Activated T-cell treated with anti-CD3 and anti-CD28 coated beads for 4 hours (primary cell): ENCODE results near the gene DNAH11.
"Not testable (repeated sequence)": the region's sequence is repeated elsewhere in the genome, so short reads cannot be mapped to it uniquely, and the experiment has no call there.

ENCODE experiments used
- DNase-seq: peaks from one replicate; pipeline ENCODE4 v3.0.0-alpha.2; 2020

Gene DNAH11

DNA sequence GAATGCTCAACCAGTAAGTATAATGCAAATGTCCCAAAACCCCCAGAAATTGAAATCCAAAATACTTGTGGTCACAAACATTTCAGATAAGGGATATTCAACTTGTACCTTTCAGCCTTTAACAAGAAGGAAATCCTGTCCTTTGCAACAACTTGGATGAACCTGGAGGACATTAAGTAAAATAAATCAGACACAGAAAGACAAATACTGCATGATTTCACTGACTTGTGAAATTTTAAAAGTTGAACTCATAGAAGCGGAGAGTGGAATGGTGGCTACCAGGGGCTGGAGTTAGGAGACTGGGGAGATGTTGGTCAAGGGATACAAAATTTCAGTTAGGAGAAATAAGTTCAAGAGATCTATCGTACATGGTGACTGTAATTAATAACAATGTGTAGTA lies 187.6 kb downstream of the DNAH11 start:
- DNase-seq, result no peak

DNA sequence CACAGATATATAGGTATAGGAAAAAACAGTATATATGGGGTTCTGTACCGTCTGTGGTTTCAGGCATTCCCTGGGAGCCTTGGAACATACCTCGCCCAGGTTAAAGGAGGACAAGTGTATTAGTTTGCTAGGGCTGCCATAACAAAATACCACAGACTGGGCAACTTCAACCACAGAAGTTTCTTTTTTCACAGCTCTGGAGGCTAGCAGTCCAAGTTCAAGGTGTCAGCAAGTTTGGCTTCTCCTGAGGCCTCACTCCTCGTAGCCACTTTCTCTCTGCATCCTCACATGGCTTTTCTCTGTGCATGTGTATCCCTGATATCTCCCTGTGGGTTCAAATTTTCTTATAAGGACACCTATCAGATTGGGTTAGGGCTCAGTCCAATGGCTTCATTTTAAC lies 189.1 kb downstream of the DNAH11 start:
- DNase-seq, result no peak

DNA sequence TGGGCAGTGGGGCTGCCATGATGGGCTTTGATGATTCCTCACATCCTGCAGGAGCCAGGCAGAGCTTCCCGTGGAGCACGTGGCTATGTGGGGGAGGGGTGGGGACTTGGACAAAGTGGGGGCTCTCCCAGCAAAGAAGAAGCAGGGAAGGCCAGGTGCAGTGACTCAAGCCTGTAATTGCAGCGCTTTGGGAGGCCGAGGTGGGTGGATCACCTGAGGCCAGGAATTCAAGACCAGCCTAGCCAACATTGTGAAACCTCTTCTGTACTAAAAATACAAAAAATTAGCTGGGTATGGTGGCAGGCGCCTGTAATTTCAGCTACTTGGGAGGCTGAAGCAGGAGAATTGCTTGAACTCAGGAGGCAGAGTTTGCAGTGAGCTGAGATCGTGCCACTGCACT lies 190.1 kb downstream of the DNAH11 start:
- DNase-seq, result not testable (repeated sequence)

DNA sequence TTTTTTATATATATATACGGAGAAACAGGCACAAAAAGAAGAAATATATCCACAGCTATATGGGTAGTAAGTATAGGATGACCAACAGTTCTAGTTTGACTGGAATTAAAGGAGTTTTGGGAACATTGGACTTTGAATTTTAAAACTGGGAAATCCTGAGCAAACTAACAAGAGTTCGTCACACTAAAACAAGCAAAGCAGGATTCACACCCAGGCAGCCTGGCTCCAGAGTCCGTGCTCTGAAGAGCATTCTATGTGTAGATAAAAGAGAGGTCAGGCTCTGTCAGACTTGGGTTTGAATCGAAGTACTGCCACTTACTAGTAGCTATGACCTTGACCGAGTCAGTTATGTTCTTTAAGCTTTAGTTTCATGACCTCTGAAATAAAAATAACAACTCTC lies 191.0 kb downstream of the DNAH11 start:
- DNase-seq, result no peak

DNA sequence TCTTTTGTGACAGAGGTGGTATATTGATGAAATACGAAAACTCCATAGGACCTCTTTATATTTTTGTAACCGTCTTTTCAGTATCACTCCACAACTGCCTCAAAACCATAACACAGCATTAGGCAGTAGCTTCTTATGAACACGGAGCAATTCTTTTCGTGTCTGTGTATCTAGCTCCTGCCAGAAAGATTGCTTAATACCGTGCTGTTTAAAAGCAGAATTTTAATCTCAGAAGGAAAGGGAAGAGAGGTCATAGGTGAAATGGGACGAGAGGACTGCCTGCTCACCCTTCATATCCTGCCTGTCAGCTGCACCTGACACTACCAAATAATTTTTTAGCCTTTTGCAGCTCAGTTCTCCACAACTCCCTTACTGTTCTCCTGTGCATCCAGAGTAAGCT lies 200.7 kb downstream of the DNAH11 start:
- DNase-seq, result no peak

DNA sequence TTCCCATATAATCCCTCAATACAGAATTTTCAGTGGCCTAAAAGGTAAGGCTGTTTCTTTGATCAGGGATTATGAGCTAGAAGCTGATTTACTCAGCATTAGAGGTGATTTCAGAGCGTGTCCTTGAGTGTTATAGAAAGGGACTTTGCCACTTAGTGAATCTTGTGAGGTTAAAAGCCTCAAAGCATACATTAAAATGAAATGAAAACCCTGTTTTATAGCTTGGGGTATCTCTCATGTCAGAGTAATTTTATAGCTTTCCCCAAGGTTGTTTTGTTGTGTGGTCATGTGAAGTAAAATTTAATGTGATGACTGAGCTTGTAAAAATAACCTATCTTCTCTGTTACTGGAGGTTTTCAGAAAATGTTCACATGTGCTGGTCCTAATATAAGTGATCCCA lies 204.1 kb downstream of the DNAH11 start:
- no peak for DNase-seq

DNA sequence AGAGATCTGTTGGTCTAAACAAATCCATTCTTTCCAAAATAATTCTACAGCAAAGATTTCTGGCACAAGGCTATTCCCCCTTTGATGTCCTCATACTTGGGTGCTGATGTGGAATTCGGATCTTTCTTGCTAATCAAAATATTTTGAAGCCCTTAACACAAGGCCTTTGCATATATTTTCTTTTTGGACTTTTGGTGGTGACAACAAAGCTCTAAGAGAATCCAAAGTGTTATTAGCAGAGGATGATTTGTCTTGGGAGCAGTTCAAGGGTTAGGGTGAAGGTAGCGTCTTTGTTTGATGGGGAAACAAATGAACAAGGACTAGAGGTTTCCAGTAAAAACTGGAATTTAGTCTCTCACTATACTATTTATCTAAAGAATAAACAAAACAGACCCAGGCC lies 205.0 kb downstream of the DNAH11 start:
- no peak for DNase-seq

DNA sequence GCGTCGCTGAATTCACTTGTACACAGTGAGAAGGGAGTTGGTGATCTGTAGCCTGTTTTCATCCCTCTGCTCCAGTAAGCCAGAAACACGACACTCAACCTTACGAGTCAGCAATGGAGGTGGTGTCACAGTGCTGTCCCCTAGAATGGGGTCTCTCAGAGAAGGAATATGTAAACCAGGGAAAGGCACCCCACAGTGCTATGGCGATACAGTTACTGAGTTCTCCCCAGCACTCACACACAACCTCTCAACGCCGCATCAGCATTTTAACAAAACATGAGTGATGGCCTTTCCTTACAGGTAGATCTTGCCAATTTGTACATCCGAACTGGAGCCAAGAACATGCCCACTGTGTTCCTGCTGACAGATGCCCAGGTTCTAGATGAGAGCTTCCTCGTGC lies 206.5 kb downstream of the DNAH11 start:
- no peak for DNase-seq

DNA sequence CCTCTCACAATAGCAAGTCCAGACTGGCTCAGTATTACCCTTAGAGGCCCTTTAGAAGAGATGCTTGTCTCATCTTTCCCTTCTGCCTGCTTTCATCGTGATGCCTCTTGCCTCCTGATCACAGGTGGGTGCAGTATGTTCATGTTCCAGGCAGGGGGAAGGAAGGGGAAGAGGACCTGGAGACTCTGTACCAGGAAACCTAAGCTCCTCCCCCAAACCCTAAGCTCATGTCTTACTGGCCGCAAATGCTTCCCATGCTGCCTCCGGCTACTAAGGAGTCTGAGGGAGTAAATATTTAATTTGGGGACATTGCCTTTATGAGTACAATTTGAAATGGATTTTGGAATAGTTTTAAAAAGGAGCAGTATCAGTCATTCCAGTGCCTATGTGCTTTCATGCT lies 210.2 kb downstream of the DNAH11 start:
- no peak for DNase-seq

DNA sequence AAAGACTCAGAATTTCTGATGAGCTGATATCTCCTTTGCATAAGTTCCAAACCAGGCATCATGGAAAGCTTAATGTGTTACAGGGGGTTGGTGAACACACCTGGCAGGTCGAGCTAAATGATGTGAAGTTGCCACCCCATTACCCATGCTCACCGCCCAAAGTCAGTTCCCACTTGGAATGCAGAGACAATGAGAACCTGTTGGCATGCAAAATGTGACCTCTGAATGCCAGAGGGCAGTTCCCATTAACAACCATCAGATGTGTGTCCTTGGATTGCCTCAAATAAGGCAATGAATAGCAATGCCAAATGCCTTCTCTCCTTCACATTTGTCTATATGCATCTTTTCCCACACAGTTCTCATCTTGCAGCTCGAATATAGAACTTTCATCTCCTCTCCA lies 212.1 kb downstream of the DNAH11 start:
- DNase-seq, result no peak

DNA sequence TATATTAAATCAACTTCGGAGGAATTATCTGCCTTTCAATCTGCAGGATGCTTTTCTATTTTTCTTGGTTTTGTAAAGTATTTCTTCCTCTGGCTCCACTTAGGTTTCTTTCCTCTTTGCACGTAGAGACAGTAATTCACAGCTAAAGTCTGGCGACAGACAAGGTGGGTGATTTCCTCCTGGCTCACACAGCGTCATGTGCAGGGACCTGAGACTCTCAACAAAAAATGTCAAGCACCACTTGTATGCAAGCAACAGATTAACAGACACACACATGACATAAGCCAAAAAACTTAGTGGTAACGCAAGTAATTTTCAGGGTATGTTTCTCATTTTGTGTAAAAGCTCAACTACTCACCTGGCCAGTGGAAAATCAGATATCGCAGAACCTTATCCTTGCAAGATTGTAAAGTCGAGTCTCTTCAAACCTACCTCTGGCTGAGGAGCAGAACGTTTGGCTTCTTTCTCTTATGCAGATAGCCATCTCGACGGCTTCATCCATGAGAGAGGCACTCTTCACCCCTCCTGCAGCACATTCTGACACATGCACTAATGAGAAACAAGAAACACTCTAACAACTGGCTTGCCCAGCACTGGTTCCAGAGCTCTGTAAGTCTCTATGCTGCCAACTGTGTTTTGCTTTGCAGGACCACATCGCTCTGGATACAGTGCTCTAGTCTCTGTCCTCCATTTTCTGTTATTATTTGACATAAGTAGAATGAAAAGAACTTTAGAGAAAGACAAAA lies 214.9 kb downstream of the DNAH11 start:
- DNase-seq, result no peak

DNA sequence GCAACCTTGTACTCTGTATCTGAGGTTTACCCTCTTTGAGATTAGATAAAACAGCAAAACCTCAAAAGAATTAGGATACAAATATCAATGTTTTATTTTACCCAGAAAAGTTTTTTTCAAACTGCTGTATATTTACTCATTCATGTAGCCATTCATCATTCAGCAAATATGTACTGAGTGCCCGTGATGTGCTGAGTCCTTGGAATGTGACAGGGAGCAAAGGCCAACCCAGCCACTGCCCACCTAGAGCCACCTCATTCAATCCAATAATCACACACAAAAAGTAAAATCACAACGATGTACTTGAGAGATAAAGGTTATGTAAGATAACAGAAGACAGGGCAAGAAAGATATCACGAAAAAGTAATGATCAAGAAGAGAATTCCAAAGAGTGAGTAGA lies 215.4 kb downstream of the DNAH11 start:
- no peak for DNase-seq

DNA sequence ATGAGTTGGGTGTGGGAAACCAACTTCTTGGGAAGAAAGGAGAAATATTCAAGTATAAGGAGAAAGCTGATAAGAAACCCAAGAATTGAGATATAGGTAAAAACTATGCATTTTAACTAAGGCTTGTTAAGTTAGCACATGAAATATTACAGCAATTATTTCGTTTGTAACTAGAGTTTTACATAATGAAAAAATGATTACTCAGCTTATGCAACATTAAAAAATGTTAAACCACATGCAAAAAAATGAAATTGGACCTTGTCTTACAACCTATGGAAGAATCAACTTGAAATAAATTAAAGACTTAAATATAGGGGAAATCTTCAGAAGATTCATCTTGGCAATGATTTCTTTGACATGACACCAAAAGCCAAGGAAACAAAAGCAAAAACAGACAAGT lies 219.6 kb downstream of the DNAH11 start:
- no peak for DNase-seq

DNA sequence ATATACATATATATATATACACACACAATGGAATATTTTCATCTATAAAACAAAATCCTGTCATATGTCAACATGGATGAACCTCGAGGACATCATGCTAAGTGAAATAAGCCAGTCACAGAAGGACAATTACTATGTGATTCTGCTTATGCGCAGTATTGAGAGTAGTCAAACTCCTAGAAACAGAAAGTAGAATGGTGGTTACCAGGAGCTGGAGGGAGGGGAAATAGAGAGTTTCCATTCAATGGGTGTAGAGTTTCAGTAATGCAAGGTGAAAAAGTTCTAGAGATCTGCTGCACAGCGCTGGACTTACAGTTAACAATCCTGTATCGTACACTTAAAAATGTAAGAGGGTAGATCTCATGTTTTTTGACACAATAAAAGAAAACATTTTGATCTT lies 221.0 kb downstream of the DNAH11 start:
- DNase-seq, result no peak

DNA sequence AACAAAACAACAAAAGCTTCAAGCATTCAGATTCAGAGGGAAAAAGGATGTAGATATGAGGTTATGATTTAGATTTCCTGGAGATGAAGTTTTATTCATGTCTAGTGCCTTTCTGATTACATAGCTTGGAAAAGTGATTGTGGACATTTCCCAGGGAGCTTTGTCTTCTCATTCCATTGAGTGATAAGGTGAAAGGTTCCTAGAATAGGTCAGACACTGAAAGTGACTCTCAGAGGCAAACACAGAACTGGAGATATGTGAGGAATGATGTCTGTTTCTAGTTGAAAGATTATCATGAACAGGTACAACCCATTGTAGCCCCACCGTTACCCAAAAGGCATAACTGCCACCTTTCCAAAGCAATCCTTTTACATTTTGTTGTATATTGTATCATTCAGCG lies 223.4 kb downstream of the DNAH11 start:
- no peak for DNase-seq

DNA sequence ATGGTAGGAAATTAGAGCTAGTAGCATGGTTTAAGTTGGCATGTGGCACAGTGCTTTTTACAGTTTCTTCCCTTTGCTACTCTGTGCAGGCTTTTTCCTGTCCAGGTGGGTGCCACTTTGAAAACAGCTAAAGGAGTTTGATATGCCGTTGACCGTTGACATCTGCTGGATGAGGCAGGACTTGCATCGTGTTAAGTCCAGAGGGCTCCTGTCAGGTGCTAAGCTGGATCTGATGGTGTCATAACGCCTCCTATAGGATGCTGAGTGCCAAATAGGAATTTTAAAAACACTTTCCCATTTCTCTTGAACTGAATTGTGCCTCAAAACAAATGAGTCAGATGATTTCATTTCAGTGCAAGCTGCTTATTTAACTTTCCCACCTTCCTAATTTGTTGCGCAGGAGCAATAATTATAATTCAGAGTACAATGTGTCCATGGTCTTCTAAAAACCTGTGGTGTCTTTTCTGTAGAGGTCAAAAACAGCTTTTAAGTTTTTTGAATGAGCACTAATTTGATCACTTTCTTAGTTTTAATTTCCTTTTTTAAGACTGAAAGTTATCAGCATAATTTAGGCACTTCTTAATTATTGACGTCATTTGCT lies 224.6 kb downstream of the DNAH11 start:
- DNase-seq, result no peak

DNA sequence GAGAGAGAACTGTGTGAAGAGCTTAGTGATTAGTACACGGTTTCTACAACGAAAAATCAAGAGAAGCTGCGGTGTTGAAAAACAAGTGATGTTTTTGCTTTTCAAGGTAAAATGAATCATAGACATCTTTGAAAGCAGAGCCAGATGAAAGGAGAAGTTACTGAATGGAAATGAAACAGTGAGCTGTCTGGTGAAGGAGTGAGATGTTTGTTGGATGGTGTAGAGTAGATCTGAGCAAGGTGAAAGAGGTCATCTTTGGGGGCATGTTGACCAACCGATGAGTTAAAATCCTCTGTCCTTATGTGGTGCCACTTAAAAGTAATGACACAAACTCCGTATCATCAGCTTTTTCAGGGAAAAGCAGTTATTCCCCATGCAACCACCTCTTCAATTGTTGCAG lies 225.4 kb downstream of the DNAH11 start:
- DNase-seq, result no peak

DNA sequence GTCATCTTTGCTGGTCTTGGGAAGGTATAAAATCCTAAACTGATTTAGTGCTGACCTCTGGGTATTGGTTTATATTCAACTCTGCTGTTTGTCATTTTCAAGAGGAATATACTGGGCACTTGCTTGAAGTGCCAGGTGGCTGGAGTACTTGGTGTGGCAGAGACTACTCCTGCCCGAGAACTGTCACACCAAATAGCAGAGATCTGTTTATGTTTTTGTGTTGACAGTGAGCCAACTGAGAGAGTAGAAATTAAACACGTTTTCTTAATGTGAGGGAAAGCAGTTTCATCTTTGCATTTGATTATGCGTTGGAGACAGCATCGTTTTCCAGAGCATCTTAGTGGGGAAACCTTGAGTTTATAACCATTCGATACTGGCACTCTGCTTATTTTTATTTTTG lies 228.4 kb downstream of the DNAH11 start:
- DNase-seq, result no peak

DNA sequence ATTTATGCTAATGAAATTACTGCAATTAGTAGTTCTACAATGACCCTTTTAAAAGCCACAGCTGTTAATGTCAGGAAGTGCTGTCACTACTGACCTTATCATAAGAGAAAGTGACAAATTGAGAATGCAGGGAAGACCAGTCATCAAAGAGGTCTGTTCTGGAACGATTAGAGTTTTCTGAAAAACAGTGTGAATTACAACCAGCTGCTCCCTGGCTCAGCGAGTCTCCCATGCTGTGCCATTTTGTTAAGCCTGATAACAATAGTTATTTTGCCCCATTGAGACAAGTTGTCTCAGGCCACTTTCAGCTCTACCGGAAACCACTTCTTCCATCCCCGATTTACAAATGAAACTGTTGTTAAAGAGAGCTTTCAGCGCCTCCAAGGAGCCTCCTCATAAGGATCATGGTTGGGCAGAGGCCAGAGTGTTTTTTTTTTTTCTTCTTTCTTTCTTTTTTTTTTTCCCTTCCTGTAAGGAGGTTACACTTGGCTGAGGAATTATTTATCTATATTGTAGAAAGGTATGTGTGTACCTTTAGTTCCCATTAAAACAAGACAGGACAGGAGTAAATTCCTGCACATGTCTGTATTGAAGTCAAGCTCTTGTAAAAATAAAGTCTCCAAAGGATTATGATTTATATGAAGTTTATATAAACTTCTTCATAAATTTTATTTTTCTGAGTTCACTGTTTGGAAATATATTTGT lies 229.2 kb downstream of the DNAH11 start:
- no peak for DNase-seq

DNA sequence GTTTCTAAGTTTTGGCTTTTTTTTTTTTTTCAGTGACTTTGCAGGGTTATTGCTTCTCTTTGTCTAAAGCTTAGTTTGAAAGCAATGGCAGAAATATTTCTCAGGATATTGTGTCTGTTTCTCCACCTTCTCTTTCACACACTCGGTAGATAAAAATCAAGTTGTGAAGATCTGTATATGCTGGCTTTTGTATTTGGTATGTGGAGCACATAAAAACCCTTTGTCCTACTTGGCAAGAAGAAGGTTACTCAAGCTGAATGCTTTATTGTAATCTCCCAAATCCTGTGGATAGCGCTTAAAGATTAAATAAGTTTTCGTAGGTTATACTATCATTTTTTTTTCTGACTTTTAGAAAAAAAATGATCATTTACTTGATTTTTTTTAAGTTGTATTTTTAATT lies 230.5 kb downstream of the DNAH11 start:
- no peak for DNase-seq

DNA sequence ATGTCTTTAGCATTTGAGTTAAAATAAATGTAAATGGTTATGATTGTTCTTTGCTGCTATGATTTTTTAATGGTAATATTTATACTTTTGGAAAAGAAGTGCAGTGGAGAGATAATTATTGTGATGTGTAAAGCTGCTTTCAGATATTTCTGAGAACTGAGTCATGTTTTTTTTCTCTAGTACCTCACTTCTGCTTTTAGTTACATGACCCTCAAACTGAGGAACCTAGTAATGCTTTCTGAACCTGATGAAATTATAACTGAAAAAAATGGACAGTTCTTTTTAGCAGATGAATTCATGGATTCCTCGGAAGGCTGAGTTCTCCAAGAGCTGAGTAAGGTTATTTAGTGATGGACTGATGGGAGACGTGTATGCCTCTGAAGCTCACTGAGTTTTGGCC lies 235.1 kb downstream of the DNAH11 start:
- no peak for DNase-seq

DNA sequence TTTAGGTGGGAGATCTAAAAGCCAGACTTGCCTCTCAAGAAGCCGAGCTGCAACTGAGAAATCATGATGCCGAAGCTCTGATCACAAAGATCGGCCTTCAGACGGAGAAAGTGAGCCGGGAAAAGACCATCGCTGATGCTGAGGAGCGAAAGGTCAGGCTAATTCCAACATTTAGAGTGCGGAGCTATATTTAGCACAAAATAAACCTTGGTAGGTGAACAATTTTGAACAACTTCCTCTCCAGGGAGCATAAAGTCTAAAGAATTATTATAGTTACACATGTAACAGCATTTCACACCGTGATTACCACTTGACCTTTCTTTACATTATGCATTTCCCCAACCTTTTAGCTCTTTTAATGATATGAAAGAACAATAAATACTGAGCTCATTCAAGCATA lies 236.1 kb downstream of the DNAH11 start:
- DNase-seq, result no peak

DNA sequence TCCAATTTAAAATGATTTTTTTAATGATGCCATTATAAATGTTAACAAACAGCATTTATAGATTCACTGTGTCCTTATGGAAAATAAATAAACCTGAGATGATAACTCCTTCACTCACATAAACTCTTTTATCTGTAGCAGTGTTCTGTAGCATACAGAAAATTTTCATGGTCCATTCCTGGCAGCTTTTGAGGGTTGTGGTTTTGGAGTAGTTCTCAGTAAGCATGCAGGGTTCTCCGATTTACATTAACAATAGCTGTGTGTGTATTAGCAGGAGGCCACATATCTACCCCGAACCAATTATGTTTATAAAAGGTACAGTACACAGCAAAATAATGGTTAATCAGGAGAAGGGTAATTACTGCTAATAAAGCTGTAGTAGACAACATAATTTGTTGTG lies 240.2 kb downstream of the DNAH11 start:
- no peak for DNase-seq

DNA sequence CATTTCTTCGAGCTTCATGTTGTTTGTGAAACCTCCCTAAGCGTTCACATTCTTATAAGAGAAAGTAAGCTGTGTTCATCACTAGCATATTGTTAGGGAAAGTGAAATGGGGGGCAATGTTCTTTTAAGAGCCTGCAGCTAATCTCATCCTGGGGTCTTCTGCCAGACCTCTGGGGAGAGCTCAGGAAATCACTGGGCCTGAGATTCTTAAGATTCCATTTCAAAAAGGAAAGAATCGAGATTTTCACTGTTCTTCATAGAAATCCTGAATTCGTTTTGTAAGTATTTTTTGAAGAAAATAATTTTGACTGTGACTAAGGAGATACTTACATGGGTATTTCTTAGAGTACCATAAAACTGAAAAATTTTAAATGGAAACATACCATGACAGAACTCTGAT lies 242.2 kb downstream of the DNAH11 start:
- no peak for DNase-seq

DNA sequence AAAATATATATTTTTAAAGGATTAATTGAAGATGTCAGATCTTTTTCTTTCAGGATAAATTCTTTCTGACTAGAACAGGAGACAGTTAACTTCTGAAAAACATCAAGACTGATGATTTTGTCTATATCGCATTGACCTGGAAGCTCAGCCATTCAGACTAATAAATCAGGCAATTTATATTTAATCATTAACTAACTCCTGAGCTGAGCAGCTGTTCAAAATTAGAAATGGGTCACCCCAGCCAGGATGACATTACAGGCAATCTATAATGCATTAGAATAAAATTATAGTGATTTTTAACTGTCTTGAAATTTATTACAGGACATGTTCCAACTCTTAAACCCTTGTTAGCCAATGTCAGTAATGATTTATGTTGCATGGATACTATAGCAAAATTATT lies 263.0 kb downstream of the DNAH11 start:
- DNase-seq, result no peak
